Thoracic aorta (tissue), 2 donors: Measurements from ENCODE around the gene PRR19. TPM values are rescaled to one million over a fixed set of nuclear protein-coding genes. Genes with fewer than 3 reads are reported as not detected.

ENCODE experiments used
- ATAC-seq: fragments of 150-250 bp; one replicate; pipeline ENCODE4 v1.8.0; 2017; ENCODE audit warnings: low read depth; ENCODE audit not compliant: insufficient number of reproducible peaks, low FRiP score
- DNase-seq: peaks from one replicate; pipeline ENCODE4 v3.0.0-alpha.2; 2020; ENCODE audit warnings: low spot score
- H3K27ac ChIP-seq, 2 donors: fragments of 200-600 bp; sonication (generic); 1 replicate in 1 of 2; 2 replicates in 1 of 2; pipeline ENCODE4 v1.5.1; 2016; ENCODE audit warnings: mild to moderate bottlenecking in 2 of 2, moderate library complexity in 2 of 2
- H3K27me3 ChIP-seq: fragments of 200-600 bp; sonication (generic); replicated peaks from 2 replicates; pipeline ENCODE4 v1.6.0; 2016; ENCODE audit warnings: mild to moderate bottlenecking; ENCODE audit not compliant: insufficient read depth
- H3K36me3 ChIP-seq: fragments of 200-600 bp; sonication (generic); one replicate; pipeline ENCODE4 v1.5.1; 2016
- H3K4me1 ChIP-seq, 2 donors: fragments of 200-600 bp; sonication (generic); 1 replicate in 1 of 2; 2 replicates in 1 of 2; pipeline versions ENCODE4 v1.5.1 to v1.6.0; 2016; ENCODE audit warnings: low read depth in 2 of 2, mild to moderate bottlenecking in 1 of 2; ENCODE audit not compliant: control insufficient read depth in 1 of 2
- H3K4me3 ChIP-seq: fragments of 200-600 bp; sonication (generic); 2 replicates; pipeline ENCODE4 v1.5.1; 2016; ENCODE audit warnings: mild to moderate bottlenecking
- H3K9me3 ChIP-seq: fragments of 200-600 bp; sonication (generic); 2 replicates; pipeline ENCODE4 v1.5.1; 2016
- CTCF ChIP-seq: fragments of 200-600 bp; sonication (generic); IDR thresholded peaks from one replicate; pipeline ENCODE4 v1.5.1; 2019; ENCODE audit warnings: antibody characterized with exemption
- total RNA-seq, 2 donors: library from RNA; depleted of rRNA; stranded (reverse); fragments of >200 nt; gene quantifications; one replicate each; pipeline versions ENCODE4 v1.1.0 to v1.2.3, GENCODE V29; 2016

PRR19 gene
- total RNA-seq, 2 donors from 2014 or later = not detected

GRCh38 chr19:42292042-42292960, 9.6 kb upstream of the PRR19 start:
- H3K27me3 ChIP-seq = no peaks in the 10 kb centered on the region
- TF ChIP-seq CTCF = no peak
- DNase-seq (no peak), ATAC-seq (no peak)
- no peak overlapping the region for H3K27ac ChIP-seq
- no peaks in the 10 kb centered on the region for H3K9me3 ChIP-seq
- peaks cover 70% of the 10 kb centered on the region for H3K36me3 ChIP-seq
- no peak overlapping the region for H3K4me3 ChIP-seq
- H3K4me1 ChIP-seq = peaks cover 0 to under 1% of the 10 kb centered on the region in 2 donors

- Histone ChIP-seq H3K9me3 (no peaks in the 10 kb centered on the region), H3K27me3 (no peaks in the 10 kb centered on the region), H3K27ac (no peak overlapping the region), H3K36me3 (peaks cover 63% of the 10 kb centered on the region), H3K4me3 (no peak overlapping the region), H3K4me1 (no peaks in the 10 kb centered on the region)
- ATAC-seq (no peak), DNase-seq (no peak)
- no peak for TF ChIP-seq CTCF
These were observed 9.0 kb upstream of the PRR19 start for GRCh38 chr19:42292963-42293362.

GRCh38 chr19:42293540-42293939, 8.4 kb upstream of the PRR19 start:
- H3K27ac ChIP-seq = no peak overlapping the region
- no peak for ATAC-seq

GRCh38 chr19:42293948-42294347, 8.0 kb upstream of the PRR19 start:
- Histone ChIP-seq H3K9me3 (no peaks in the 10 kb centered on the region), H3K36me3 (peaks cover 55% of the 10 kb centered on the region), H3K4me3 (no peak overlapping the region), H3K27me3 (no peaks in the 10 kb centered on the region), H3K27ac (no peak overlapping the region), H3K4me1 (no peaks in the 10 kb centered on the region)
- no peak for TF ChIP-seq CTCF
- DNase-seq = no peak
- no peak for ATAC-seq

More at GRCh38 chr19:42293540-42293939, 8.4 kb upstream of the PRR19 start:
- Histone ChIP-seq H3K4me1 (no peaks in the 10 kb centered on the region), H3K9me3 (no peaks in the 10 kb centered on the region), H3K4me3 (no peak overlapping the region), H3K27me3 (no peaks in the 10 kb centered on the region), H3K36me3 (peaks cover 57% of the 10 kb centered on the region)
- DNase-seq = no peak
- no peak for TF ChIP-seq CTCF

GRCh38 chr19:42294471-42295137, 7.3 kb upstream of the PRR19 start:
- H3K4me3 ChIP-seq = no peak overlapping the region
- H3K36me3 ChIP-seq = peaks cover 49% of the 10 kb centered on the region
- no peaks in the 10 kb centered on the region for H3K4me1 ChIP-seq
- no peaks in the 10 kb centered on the region for H3K27me3 ChIP-seq
- no peak overlapping the region for H3K27ac ChIP-seq
- no peak for TF ChIP-seq CTCF
- DNase-seq (no peak), ATAC-seq (no peak)
- H3K9me3 ChIP-seq = no peaks in the 10 kb centered on the region
